HL-60 (cell line): Measurements from ENCODE around the gene DOP1A.

Experiments
- DNase-seq, 2 experiments: peaks; one replicate each; pipeline ENCODE4 v3.0.0-alpha.2; 2010 to 2020; ENCODE audit warnings: low read depth in 1 of 2, low spot score in 1 of 2
- H3K27ac ChIP-seq: fragments of 250-450 bp; sonication (Bioruptor Pico); replicated peaks from 2 replicates; pipeline ENCODE4 v1.5.1; 2020; ENCODE audit warnings: mild to moderate bottlenecking, moderate library complexity
- H3K27me3 ChIP-seq: fragments of 250-450 bp; sonication (Bioruptor Pico); 2 replicates; pipeline ENCODE4 v1.5.1; 2021; ENCODE audit warnings: mild to moderate bottlenecking, moderate library complexity; ENCODE audit not compliant: insufficient read depth, poor library complexity, severe bottlenecking
- H3K4me3 ChIP-seq: replicated peaks from 2 replicates; pipeline ENCODE4 v1.5.1; 2011; ENCODE audit warnings: mild to moderate bottlenecking, control low read depth, low read length; ENCODE audit not compliant: insufficient read depth
- GABPA ChIP-seq: IDR thresholded peaks from 2 replicates; pipeline ENCODE4 v1.6.1; 2012; ENCODE audit warnings: low read depth
- POLR2AphosphoS5 ChIP-seq: IDR thresholded peaks from 2 replicates; pipeline ENCODE4 v1.6.1; 2012; ENCODE audit warnings: low read depth
- SPI1 ChIP-seq: IDR thresholded peaks from 2 replicates; pipeline ENCODE4 v1.6.1; 2012; ENCODE audit warnings: low read depth, mild to moderate bottlenecking, borderline replicate concordance
- TF ChIP-seq, protein P1 (sequence below): IDR thresholded peaks from one replicate; pipeline ENCODE4 v1.5.1; 2011; ENCODE audit warnings: low read length, control low read depth, inconsistent platforms; ENCODE audit not compliant: insufficient read depth
- TF ChIP-seq, protein P2 (sequence below): IDR thresholded peaks from 2 replicates; pipeline ENCODE4 v1.6.1; 2012; ENCODE audit warnings: low read depth; ENCODE audit not compliant: insufficient replicate concordance

Gene DOP1A

DNA sequence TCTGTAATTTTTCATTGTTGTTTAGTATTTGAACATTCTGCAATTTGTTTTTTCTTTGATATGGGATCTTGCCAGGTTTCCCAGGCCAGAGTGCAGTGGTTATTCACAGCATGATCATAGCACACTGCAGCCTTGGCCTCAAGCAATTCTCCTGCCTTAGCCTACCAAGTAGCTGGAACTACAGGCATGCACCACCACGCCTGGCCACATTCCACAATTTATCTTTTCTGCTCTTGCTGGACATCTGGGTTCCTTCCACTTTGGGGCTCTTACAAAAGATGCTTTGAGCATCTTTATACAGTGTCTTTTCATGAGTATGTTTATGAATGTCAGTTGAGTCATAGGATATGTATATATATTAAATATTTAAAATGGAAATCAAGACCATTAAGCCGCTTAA, 83.6 kb downstream of the DOP1A start:
- DNase-seq, result no peak
- H3K27ac ChIP-seq, result no peak overlapping the region

DNA sequence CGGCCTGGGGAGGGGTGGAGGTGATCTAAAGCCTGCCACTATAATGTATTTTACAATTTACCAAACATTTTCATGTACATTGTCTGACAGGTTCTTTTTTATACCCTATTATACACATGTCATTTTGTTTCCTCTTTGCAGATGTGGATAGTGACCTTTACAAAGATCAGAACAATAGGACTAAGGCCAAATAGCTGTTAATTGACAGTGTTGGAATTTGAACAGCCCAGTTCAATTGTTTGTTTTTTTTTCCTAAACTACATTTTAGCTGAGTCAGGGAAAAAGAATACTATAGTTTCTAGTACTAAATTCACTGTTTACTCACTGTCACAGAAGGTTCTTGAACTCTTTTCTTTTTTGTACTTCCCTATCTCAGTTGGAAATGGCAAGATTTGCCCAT, 85.4 kb downstream of the DOP1A start:
- H3K4me3 ChIP-seq, result no peak overlapping the region

More for the DNA sequence above, 83.6 kb downstream of the DOP1A start:
- TF ChIP-seq, protein P1, sequence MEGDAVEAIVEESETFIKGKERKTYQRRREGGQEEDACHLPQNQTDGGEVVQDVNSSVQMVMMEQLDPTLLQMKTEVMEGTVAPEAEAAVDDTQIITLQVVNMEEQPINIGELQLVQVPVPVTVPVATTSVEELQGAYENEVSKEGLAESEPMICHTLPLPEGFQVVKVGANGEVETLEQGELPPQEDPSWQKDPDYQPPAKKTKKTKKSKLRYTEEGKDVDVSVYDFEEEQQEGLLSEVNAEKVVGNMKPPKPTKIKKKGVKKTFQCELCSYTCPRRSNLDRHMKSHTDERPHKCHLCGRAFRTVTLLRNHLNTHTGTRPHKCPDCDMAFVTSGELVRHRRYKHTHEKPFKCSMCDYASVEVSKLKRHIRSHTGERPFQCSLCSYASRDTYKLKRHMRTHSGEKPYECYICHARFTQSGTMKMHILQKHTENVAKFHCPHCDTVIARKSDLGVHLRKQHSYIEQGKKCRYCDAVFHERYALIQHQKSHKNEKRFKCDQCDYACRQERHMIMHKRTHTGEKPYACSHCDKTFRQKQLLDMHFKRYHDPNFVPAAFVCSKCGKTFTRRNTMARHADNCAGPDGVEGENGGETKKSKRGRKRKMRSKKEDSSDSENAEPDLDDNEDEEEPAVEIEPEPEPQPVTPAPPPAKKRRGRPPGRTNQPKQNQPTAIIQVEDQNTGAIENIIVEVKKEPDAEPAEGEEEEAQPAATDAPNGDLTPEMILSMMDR, result no peak
- TF ChIP-seq SPI1, result no peak
- no peak for TF ChIP-seq GABPA
- no peak for TF ChIP-seq POLR2AphosphoS5
- TF ChIP-seq, protein P2, sequence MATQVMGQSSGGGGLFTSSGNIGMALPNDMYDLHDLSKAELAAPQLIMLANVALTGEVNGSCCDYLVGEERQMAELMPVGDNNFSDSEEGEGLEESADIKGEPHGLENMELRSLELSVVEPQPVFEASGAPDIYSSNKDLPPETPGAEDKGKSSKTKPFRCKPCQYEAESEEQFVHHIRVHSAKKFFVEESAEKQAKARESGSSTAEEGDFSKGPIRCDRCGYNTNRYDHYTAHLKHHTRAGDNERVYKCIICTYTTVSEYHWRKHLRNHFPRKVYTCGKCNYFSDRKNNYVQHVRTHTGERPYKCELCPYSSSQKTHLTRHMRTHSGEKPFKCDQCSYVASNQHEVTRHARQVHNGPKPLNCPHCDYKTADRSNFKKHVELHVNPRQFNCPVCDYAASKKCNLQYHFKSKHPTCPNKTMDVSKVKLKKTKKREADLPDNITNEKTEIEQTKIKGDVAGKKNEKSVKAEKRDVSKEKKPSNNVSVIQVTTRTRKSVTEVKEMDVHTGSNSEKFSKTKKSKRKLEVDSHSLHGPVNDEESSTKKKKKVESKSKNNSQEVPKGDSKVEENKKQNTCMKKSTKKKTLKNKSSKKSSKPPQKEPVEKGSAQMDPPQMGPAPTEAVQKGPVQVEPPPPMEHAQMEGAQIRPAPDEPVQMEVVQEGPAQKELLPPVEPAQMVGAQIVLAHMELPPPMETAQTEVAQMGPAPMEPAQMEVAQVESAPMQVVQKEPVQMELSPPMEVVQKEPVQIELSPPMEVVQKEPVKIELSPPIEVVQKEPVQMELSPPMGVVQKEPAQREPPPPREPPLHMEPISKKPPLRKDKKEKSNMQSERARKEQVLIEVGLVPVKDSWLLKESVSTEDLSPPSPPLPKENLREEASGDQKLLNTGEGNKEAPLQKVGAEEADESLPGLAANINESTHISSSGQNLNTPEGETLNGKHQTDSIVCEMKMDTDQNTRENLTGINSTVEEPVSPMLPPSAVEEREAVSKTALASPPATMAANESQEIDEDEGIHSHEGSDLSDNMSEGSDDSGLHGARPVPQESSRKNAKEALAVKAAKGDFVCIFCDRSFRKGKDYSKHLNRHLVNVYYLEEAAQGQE, result no peak
- Histone ChIP-seq H3K27me3 (no peaks in the 10 kb centered on the region), H3K4me3 (no peak overlapping the region)

DNA sequence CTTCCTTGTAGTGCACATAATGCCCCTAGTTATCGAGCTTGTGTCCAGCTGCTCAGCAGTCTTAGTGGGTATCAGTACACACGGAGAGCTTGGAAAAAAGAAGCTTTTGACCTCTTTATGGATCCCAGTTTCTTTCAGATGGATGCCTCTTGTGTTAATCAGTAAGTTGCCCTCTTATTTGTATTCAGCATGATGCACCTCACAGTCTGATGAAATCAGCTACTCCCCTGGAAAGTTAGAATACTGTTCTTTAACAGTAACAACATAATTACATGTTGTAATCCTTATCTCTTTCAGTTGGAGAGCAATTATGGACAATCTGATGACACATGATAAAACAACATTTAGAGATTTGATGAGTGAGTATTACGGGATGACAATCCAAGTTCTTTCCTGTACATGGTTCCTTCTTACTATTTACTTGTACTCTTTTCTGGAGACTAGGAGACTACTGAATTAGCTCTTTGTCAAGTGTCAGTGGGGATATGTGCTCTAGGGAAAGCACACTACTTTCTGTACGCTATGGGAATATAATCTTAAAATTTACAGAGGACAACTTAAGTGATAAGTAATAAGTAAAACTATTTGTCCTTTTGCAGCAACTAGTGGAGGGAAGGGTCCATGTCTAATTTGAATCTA, 86.5 kb downstream of the DOP1A start:
- no peak overlapping the region for H3K27ac ChIP-seq
- no peaks in the 10 kb centered on the region for H3K27me3 ChIP-seq
- no peak for DNase-seq
- no peak overlapping the region for H3K4me3 ChIP-seq
- TF ChIP-seq, protein P2, result no peak
- TF ChIP-seq POLR2AphosphoS5, result no peak
- TF ChIP-seq, protein P1, result no peak
- no peak for TF ChIP-seq GABPA
- TF ChIP-seq SPI1, result no peak

More for the DNA sequence above, 85.4 kb downstream of the DOP1A start:
- no peak overlapping the region for H3K27ac ChIP-seq
- TF ChIP-seq, protein P2, result no peak
- TF ChIP-seq GABPA, result no peak
- no peak for TF ChIP-seq POLR2AphosphoS5
- TF ChIP-seq, protein P1, result no peak
- no peak for TF ChIP-seq SPI1
- no peaks in the 10 kb centered on the region for H3K27me3 ChIP-seq
- no peak for DNase-seq
